WTC11 (cell line): ENCODE data around the gene GLT1D1. TPM values are rescaled to one million over a fixed set of nuclear protein-coding genes. Genes with fewer than 3 reads are reported as not detected.

Experiments
- ATAC-seq: fragments of 200-7000 bp; cut with Tn5 transposase; 2 replicates; pipeline ENCODE4 v1.10.0; 2021; ENCODE audit warnings: mild to moderate bottlenecking, moderate library complexity
- CTCF ChIA-PET: fragments of 300-600 bp; sonication (Branson Sonifier 250); formaldehyde crosslinking; loops from one replicate; lab custom pipeline; 2021; ENCODE audit warnings: antibody characterized with exemption; lab: Charles Lee
- POLR2A ChIA-PET: fragments of 350-600 bp; sonication (Branson Sonifier 250); formaldehyde crosslinking; loops from one replicate; lab custom pipeline; 2021; ENCODE audit warnings: antibody characterized with exemption; lab: Charles Lee
- DNase-seq: peaks from one replicate; pipeline ENCODE4 v3.0.0; 2021; ENCODE audit warnings: low spot score
- H3K27ac Mint-ChIP-seq: 2 replicates; pipeline ENCODE4 v1.8.0; 2021; ENCODE audit warnings: mixed read lengths
- H3K27me3 Mint-ChIP-seq: 2 replicates; pipeline ENCODE4 v1.8.0; 2021; ENCODE audit warnings: low read depth, mild to moderate bottlenecking, moderate library complexity, mixed read lengths
- H3K36me3 Mint-ChIP-seq: 2 replicates; pipeline ENCODE4 v1.8.0; 2021; ENCODE audit warnings: mixed read lengths
- H3K4me1 Mint-ChIP-seq: 2 replicates; pipeline ENCODE4 v1.8.0; 2022; ENCODE audit warnings: mixed read lengths
- H3K4me3 Mint-ChIP-seq: 2 replicates; pipeline ENCODE4 v1.8.0; 2021; ENCODE audit warnings: mild to moderate bottlenecking, moderate library complexity, mixed read lengths
- H3K9me3 Mint-ChIP-seq: 2 replicates; pipeline ENCODE4 v1.8.0; 2021; ENCODE audit warnings: mixed read lengths
- GRHL2 ChIP-seq: fragments of 250-450 bp; sonication (Bioruptor Pico); IDR thresholded peaks from 2 replicates; pipeline ENCODE4 v1.8.0; 2022; ENCODE audit warnings: mild to moderate bottlenecking, moderate library complexity; ENCODE audit not compliant: insufficient replicate concordance, severe bottlenecking
- JAZF1 ChIP-seq: fragments of 250-450 bp; sonication (Bioruptor Pico); IDR thresholded peaks from 2 replicates; pipeline ENCODE4 v1.9.0; 2021; ENCODE audit warnings: moderate library complexity, mild to moderate bottlenecking, inconsistent platforms
- JUN ChIP-seq: sonication (generic); formaldehyde crosslinking; IDR thresholded peaks from 2 replicates; pipeline ENCODE4 v1.8.0; 2023; ENCODE audit warnings: mild to moderate bottlenecking, missing genetic modification reagents
- KAT7 ChIP-seq: sonication (generic); formaldehyde crosslinking; IDR thresholded peaks from 2 replicates; pipeline ENCODE4 v1.8.1; 2023; ENCODE audit warnings: missing genetic modification reagents, mild to moderate bottlenecking, borderline replicate concordance
- NFATC4 ChIP-seq: fragments of 250-450 bp; sonication (Bioruptor Pico); IDR thresholded peaks from 2 replicates; pipeline ENCODE4 v1.9.0; 2021; ENCODE audit warnings: mild to moderate bottlenecking
- NFE2L1 ChIP-seq: sonication (generic); formaldehyde crosslinking; IDR thresholded peaks from 2 replicates; pipeline ENCODE4 v1.8.1; 2023; ENCODE audit warnings: missing genetic modification reagents
- PRRX2 ChIP-seq: fragments of 250-450 bp; sonication (Bioruptor Pico); IDR thresholded peaks from 2 replicates; pipeline ENCODE4 v1.8.0; 2021; ENCODE audit warnings: mild to moderate bottlenecking
- SMAD3 ChIP-seq: sonication (generic); formaldehyde crosslinking; IDR thresholded peaks from 2 replicates; pipeline ENCODE4 v1.8.0; 2022; ENCODE audit warnings: missing genetic modification reagents, mild to moderate bottlenecking, borderline replicate concordance
- TCF7 ChIP-seq: sonication (generic); formaldehyde crosslinking; IDR thresholded peaks from 2 replicates; pipeline ENCODE4 v1.8.0; 2022; ENCODE audit warnings: mild to moderate bottlenecking, low read depth, missing genetic modification reagents, moderate library complexity
- ZNF219 ChIP-seq: sonication (generic); formaldehyde crosslinking; IDR thresholded peaks from 2 replicates; pipeline ENCODE4 v1.8.0; 2023; ENCODE audit warnings: missing genetic modification reagents, mild to moderate bottlenecking, borderline replicate concordance
- ZNF232 ChIP-seq: sonication (generic); formaldehyde crosslinking; IDR thresholded peaks from 2 replicates; pipeline ENCODE4 v1.8.0; 2022; ENCODE audit warnings: mild to moderate bottlenecking, missing genetic modification reagents
- ZNF317 ChIP-seq: sonication (generic); formaldehyde crosslinking; IDR thresholded peaks from 2 replicates; pipeline ENCODE4 v1.8.1; 2023; ENCODE audit warnings: low read depth, mild to moderate bottlenecking, moderate library complexity, missing genetic modification reagents, borderline replicate concordance
- ZNF396 ChIP-seq: fragments of 250-450 bp; sonication (Bioruptor Pico); IDR thresholded peaks from 2 replicates; pipeline ENCODE4 v1.8.0; 2021; ENCODE audit warnings: mild to moderate bottlenecking, moderate library complexity, borderline replicate concordance
- ZNF416 ChIP-seq: fragments of 250-450 bp; sonication (Bioruptor Pico); IDR thresholded peaks from 2 replicates; pipeline ENCODE4 v1.9.0; 2021; ENCODE audit warnings: mild to moderate bottlenecking, inconsistent platforms
- ZNF512 ChIP-seq: sonication (generic); formaldehyde crosslinking; IDR thresholded peaks from 2 replicates; pipeline ENCODE4 v1.8.1; 2022; ENCODE audit warnings: missing genetic modification reagents, borderline replicate concordance
- total RNA-seq: library from RNA; stranded (reverse); gene quantifications from 3 replicates; pipeline ENCODE4 v1.2.3, GENCODE V29; 2021
- TF ChIP-seq, protein P1 (sequence below): fragments of 250-450 bp; sonication (Bioruptor Pico); conservative IDR thresholded peaks from 2 replicates; pipeline ENCODE4 v1.9.0; 2021; ENCODE audit warnings: mild to moderate bottlenecking
- TF ChIP-seq, protein P2 (sequence below): sonication (generic); formaldehyde crosslinking; IDR thresholded peaks from 2 replicates; pipeline ENCODE4 v1.8.0; 2022; ENCODE audit warnings: mild to moderate bottlenecking, missing genetic modification reagents
- TF ChIP-seq, protein P3 (sequence below): sonication (generic); formaldehyde crosslinking; IDR thresholded peaks from 2 replicates; pipeline ENCODE4 v1.8.0; 2022; ENCODE audit warnings: mild to moderate bottlenecking, missing genetic modification reagents

GLT1D1 gene
- total RNA-seq, 1 experiment from 2014 or later, result 1.5 TPM

GRCh38 chr12:128914908-128915563 is 61.8 kb downstream of the GLT1D1 start:
- Mint-ChIP-seq H3K9me3 (peaks cover 57% of the 10 kb centered on the region), H3K4me3 (no peak overlapping the region), H3K36me3 (peaks cover 63% of the 10 kb centered on the region), H3K27ac (no peak overlapping the region), H3K4me1 (no peaks in the 10 kb centered on the region), H3K27me3 (no peaks in the 10 kb centered on the region; the same call in 1 of the 2 replicates)
- TF ChIP-seq JUN (CRISPR knock-in tag) (no peak), SMAD3 (no peak), ZNF396 (CRISPR knock-in tag) (no peak), NFE2L1 (CRISPR knock-in tag) (no peak), ZNF219 (no peak), TCF7 (CRISPR knock-in tag) (no peak), ZNF232 (CRISPR knock-in tag) (no peak)
- TF ChIP-seq, protein P1, sequence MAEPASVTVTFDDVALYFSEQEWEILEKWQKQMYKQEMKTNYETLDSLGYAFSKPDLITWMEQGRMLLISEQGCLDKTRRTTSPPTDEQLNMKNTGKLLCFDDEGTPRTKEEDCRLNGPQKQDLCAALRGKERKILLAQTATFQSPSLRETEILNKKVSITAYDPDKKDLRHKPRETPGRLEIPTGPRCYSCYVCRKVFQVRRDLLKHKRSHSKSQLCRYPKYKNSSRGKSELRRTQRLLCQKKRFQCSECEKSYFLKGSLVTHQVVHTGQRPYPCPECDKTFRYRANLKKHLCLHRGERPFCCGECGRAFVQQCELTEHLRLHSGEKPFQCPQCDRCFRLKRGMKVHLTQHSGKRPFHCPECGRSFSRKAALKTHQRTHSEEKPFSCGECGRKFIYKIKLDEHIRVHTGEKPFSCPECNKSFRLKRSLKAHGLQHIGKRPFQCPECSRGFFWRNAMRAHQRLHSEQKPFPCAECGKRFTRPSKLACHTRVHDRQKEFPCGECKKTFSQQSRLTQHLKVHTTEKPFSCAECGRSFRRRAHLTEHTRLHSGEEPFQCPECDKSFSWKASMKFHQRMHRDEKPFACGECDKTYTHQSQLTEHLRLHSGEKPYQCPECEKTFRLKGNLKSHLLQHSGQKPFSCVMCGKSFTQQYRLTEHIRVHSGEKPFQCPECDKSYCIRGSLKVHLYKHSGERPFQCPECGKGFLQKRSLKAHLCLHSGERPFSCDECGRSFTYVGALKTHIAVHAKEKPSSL (CRISPR knock-in tag), result no peak
- TF ChIP-seq, protein P2, sequence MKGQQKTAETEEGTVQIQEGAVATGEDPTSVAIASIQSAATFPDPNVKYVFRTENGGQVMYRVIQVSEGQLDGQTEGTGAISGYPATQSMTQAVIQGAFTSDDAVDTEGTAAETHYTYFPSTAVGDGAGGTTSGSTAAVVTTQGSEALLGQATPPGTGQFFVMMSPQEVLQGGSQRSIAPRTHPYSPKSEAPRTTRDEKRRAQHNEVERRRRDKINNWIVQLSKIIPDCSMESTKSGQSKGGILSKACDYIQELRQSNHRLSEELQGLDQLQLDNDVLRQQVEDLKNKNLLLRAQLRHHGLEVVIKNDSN (CRISPR knock-in tag), result no peak
- POLR2A ChIA-PET, result no interaction called here
- CTCF ChIA-PET, result no interaction called here
- DNase-seq (no peak), ATAC-seq (no peak)

- H3K4me1 Mint-ChIP-seq, result no peaks in the 10 kb centered on the region
- H3K4me3 Mint-ChIP-seq, result no peak overlapping the region
- H3K27ac Mint-ChIP-seq, result no peak overlapping the region
- no peaks in the 10 kb centered on the region; the same call in 1 of the 2 replicates for H3K27me3 Mint-ChIP-seq
- H3K9me3 Mint-ChIP-seq, result peaks cover 61% of the 10 kb centered on the region
- TF ChIP-seq KAT7 (CRISPR knock-in tag), result no peak
- TF ChIP-seq PRRX2 (CRISPR knock-in tag), result no peak
- no peak for TF ChIP-seq ZNF317 (CRISPR knock-in tag)
- TF ChIP-seq SMAD3, result no peak
- TF ChIP-seq ZNF512 (CRISPR knock-in tag), result no peak
- TF ChIP-seq ZNF416 (CRISPR knock-in tag), result no peak
- TF ChIP-seq, protein P3, sequence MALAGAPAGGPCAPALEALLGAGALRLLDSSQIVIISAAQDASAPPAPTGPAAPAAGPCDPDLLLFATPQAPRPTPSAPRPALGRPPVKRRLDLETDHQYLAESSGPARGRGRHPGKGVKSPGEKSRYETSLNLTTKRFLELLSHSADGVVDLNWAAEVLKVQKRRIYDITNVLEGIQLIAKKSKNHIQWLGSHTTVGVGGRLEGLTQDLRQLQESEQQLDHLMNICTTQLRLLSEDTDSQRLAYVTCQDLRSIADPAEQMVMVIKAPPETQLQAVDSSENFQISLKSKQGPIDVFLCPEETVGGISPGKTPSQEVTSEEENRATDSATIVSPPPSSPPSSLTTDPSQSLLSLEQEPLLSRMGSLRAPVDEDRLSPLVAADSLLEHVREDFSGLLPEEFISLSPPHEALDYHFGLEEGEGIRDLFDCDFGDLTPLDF (CRISPR knock-in tag), result no peak
- no peak for TF ChIP-seq ZNF232 (CRISPR knock-in tag)
- TF ChIP-seq GRHL2 (CRISPR knock-in tag), result no peak
- TF ChIP-seq NFATC4 (CRISPR knock-in tag), result no peak
- no peak for TF ChIP-seq JAZF1 (CRISPR knock-in tag)
- peaks cover 60% of the 10 kb centered on the region for H3K36me3 Mint-ChIP-seq
- DNase-seq (no peak), ATAC-seq (no peak)
- ChIA-PET CTCF (no interaction called here), POLR2A (no interaction called here)
Observed at GRCh38 chr12:128916425-128916824, 63.1 kb downstream of the GLT1D1 start.
